ENCODE results near the gene CSNK2A3.

GRCh38 chr11:11338304-11338703 lies 14.7 kb downstream of the CSNK2A3 start:
- no peak for TF ChIP-seq CTCF (IDR thresholded peaks at IDR 0.05)
- TF ChIP-seq POLR2A (IDR thresholded peaks at IDR 0.05) = no peak
- no peak for TF ChIP-seq EP300 (IDR thresholded peaks at IDR 0.05)

Data from tibial nerve (tissue), 4 donors.